Fibroblast of lung (primary cell): ENCODE measurements around the gene CTDP1. TPM values are rescaled to one million over a fixed set of nuclear protein-coding genes. Genes with fewer than 3 reads are reported as not detected.

ENCODE experiments used
- DNase-seq, 2 donors: peaks; one replicate each; pipeline versions ENCODE4 v3.0.0 to v3.0.0-alpha.2; 2010; ENCODE audit warnings: low read depth in 2 of 2
- H2AFZ ChIP-seq: 2 replicates; pipeline ENCODE4 v1.5.1; 2012; ENCODE audit warnings: low read length, control low read depth, inconsistent platforms
- H3K27ac ChIP-seq: 2 replicates; pipeline ENCODE4 v1.5.1; 2011; ENCODE audit warnings: low read length, control low read depth; ENCODE audit not compliant: insufficient read depth
- H3K27me3 ChIP-seq: 2 replicates; pipeline ENCODE4 v1.5.1; 2011; ENCODE audit warnings: mild to moderate bottlenecking, low read length; ENCODE audit not compliant: control insufficient read depth, insufficient read depth
- H3K36me3 ChIP-seq: 2 replicates; pipeline ENCODE4 v1.5.1; 2011; ENCODE audit warnings: low read length; ENCODE audit not compliant: control insufficient read depth, insufficient read depth
- H3K4me1 ChIP-seq: 2 replicates; pipeline ENCODE4 v1.5.1; 2011; ENCODE audit warnings: low read length; ENCODE audit not compliant: control insufficient read depth, insufficient read depth; ENCODE audit errors: extremely low read depth
- H3K4me2 ChIP-seq: 2 replicates; pipeline ENCODE4 v1.5.1; 2011; ENCODE audit warnings: low read length, control low read depth; ENCODE audit not compliant: insufficient read depth; ENCODE audit errors: extremely low read depth
- H3K4me3 ChIP-seq, 4 experiments: fragments of 200-600 bp in 1 of 4; sonication (generic) in 1 of 4; replicated peaks in 1 of 4; 2 replicates each; pipeline ENCODE4 v1.5.1; 2011 to 2016; ENCODE audit warnings: low read length in 4 of 4, low read depth in 3 of 4, mild to moderate bottlenecking in 3 of 4, control low read depth in 2 of 4, inconsistent platforms in 1 of 4, mixed read lengths in 1 of 4; ENCODE audit not compliant: insufficient read depth in 1 of 4; ENCODE audit errors: control extremely low read depth in 1 of 4
- H3K79me2 ChIP-seq: 2 replicates; pipeline ENCODE4 v1.5.1; 2012; ENCODE audit warnings: mild to moderate bottlenecking, low read length, inconsistent platforms; ENCODE audit not compliant: control insufficient read depth, insufficient read depth
- H3K9ac ChIP-seq: 2 replicates; pipeline ENCODE4 v1.5.1; 2011; ENCODE audit warnings: mild to moderate bottlenecking, low read length, control low read depth; ENCODE audit not compliant: insufficient read depth
- H3K9me3 ChIP-seq: 2 replicates; pipeline ENCODE4 v1.5.1; 2012; ENCODE audit warnings: low read depth, low read length; ENCODE audit not compliant: control insufficient read depth, insufficient read depth
- H4K20me1 ChIP-seq: 2 replicates; pipeline ENCODE4 v1.5.1; 2011; ENCODE audit warnings: low read length; ENCODE audit not compliant: control insufficient read depth, insufficient read depth; ENCODE audit errors: extremely low read depth
- CTCF ChIP-seq, 2 donors: IDR thresholded peaks in 1 of 2; conservative IDR thresholded peaks in 1 of 2; 1 replicate in 1 of 2; 2 replicates in 1 of 2; pipeline ENCODE4 v1.5.1; 2011 to 2012; ENCODE audit warnings: low read length in 2 of 2, control low read depth in 1 of 2, inconsistent platforms in 1 of 2, low read depth in 1 of 2, mild to moderate bottlenecking in 1 of 2
- EZH2 ChIP-seq: IDR thresholded peaks from 2 replicates; pipeline ENCODE4 v1.5.1; 2012; ENCODE audit warnings: low read length, control low read depth, mild to moderate bottlenecking; ENCODE audit errors: missing control alignments
- polyA plus RNA-seq, 2 donors: library from polyadenylated mRNA; depleted of rRNA in 1 of 2; stranded (reverse) in 1 of 2; unstranded in 1 of 2; fragments of >200 nt; gene quantifications; 2 replicates each; pipeline ENCODE4 v1.2.1, GENCODE V29; 2011 to 2012; ENCODE audit warnings: missing spikeins in 1 of 2
- total RNA-seq: library from RNA; depleted of rRNA; stranded (reverse); fragments of >200 nt; gene quantifications from 2 replicates; pipeline ENCODE4 v1.2.1, GENCODE V29; 2014

CTDP1 gene
- total and polyA plus RNA-seq, 2 donors (not counting 1 experiment from before 2014, with no cell fraction given) = 6.4 to 24.8 TPM

- Histone ChIP-seq H4K20me1 (no peaks in the 10 kb centered on the region), H3K27ac (no peak overlapping the region), H3K27me3 (no peaks in the 10 kb centered on the region), H3K79me2 (no peaks in the 10 kb centered on the region), H3K9me3 (no peaks in the 10 kb centered on the region), H3K4me2 (no peak overlapping the region), H3K36me3 (no peaks in the 10 kb centered on the region), H3K4me1 (no peaks in the 10 kb centered on the region), H2AFZ (no peak overlapping the region), H3K9ac (no peak overlapping the region), H3K4me3 (no peak overlapping the region)
- no peak for DNase-seq
- TF ChIP-seq EZH2 (no peak), CTCF (conservative IDR thresholded peaks at IDR 0.05 in 1 of 2, IDR thresholded peaks at IDR 0.05 in 1 of 2; ENCODE audit: low read depth in 1 of 2, low read length in 2 of 2) (no peak)
Measured at GRCh38 chr18:79637181-79637920, 42.3 kb upstream of the CTDP1 start.

- Histone ChIP-seq H3K79me2 (no peaks in the 10 kb centered on the region), H3K27me3 (no peaks in the 10 kb centered on the region), H3K27ac (no peak overlapping the region), H4K20me1 (no peaks in the 10 kb centered on the region), H3K4me3 (no peak overlapping the region), H3K9me3 (no peaks in the 10 kb centered on the region), H3K4me2 (no peak overlapping the region), H3K36me3 (no peaks in the 10 kb centered on the region), H3K9ac (no peak overlapping the region), H3K4me1 (no peaks in the 10 kb centered on the region), H2AFZ (no peak overlapping the region)
- no peak for DNase-seq
- no peak for TF ChIP-seq CTCF (conservative IDR thresholded peaks at IDR 0.05 in 1 of 2, IDR thresholded peaks at IDR 0.05 in 1 of 2; ENCODE audit: low read depth in 1 of 2, low read length in 2 of 2)
- no peak for TF ChIP-seq EZH2
Measured at GRCh38 chr18:79637921-79638909, 41.4 kb upstream of the CTDP1 start.
